CD1c-positive myeloid dendritic cell (primary cell): ENCODE results near the gene OAF.
"Not testable (repeated sequence)": the region's sequence is repeated elsewhere in the genome, so short reads cannot be mapped to it uniquely, and the experiment has no call there.

Experiments used
- DNase-seq: peaks from one replicate; pipeline ENCODE4 v3.0.0-alpha.2; 2016; ENCODE audit errors: extremely low spot score

OAF gene

GRCh38 chr11:120270386-120270785 lies 59.6 kb downstream of the OAF start:
- no peak for DNase-seq

DNA sequence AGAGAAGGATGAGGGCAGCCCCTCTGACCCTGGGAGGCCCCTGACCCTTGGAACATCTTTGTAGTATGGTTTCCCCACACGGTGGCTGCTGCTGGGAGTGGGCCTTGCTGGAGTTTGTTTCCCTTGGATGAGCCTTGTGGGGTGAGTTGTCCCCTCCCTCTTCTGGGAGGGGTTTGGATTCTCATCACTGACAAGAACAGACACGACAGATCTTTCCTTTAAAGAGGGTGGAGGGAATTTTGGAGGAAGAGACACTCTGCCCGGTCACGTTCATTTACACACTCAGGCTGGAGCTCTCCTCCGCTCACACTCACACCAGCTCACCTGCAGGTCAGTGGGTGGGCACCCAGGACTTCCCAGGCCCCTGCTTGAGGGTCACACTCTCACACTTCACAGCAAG lies 60.8 kb downstream of the OAF start:
- no peak for DNase-seq

GRCh38 chr11:120272303-120272702 lies 61.5 kb downstream of the OAF start:
- DNase-seq, result no peak

- DNase-seq, result no peak
Measured at GRCh38 chr11:120273432-120273831, 62.6 kb downstream of the OAF start.

DNA sequence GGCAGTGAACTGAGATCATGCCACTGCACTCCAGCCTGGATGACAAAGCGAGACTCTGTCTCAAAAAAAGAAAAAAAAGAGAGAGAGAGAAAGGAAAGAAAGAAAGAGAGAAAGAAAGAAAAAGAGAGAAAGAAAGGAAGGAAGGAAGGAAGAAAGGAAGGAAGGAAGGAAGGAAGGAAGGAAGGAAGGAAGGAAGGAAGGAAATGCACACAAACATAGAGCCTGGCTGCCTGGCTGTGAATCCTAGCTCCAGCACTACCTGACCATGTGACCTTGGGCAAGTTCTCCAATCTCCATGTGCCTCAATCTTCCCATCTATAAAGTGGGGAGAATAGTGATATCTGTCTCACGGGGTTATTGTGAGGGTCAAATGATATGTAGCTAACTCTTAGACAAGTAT lies 63.1 kb downstream of the OAF start:
- DNase-seq, result not testable (repeated sequence)

DNA sequence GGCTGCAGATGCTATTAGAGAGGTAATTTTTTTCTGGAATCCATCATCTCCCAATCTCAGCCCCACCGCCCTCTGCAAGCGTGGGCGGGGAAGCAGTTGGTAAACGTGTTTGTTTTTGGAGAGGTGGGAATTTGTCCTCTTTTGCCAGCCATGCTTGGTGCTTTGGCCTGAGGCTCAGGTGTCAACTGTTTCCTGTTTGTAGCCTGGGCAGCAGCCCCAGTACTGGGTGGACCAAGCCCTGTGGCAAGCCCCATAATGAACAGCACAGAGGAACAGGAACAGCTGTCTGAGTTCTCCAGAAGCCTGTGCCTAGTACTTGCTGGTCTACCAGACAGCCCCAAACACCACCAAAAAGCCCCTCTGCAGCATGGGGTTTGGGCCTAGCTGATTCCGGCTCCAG lies 68.7 kb downstream of the OAF start:
- DNase-seq, result no peak
